Glomerular visceral epithelial cell (primary cell): ENCODE data around the gene RMC1.
A peak's percentile ranks its signal among the peaks of the same experiment; 100 is the strongest.
"Not testable (repeated sequence)": the region's sequence is repeated elsewhere in the genome, so short reads cannot be mapped to it uniquely, and the experiment has no call there.

Experiments used
- DNase-seq: peaks from one replicate; pipeline ENCODE4 v3.0.0-alpha.2; 2016; ENCODE audit errors: extremely low spot score

The RMC1 gene

GRCh38 chr18:23498117-23498516 is 5.2 kb upstream of the RMC1 start:
- DNase-seq: no peak

DNA sequence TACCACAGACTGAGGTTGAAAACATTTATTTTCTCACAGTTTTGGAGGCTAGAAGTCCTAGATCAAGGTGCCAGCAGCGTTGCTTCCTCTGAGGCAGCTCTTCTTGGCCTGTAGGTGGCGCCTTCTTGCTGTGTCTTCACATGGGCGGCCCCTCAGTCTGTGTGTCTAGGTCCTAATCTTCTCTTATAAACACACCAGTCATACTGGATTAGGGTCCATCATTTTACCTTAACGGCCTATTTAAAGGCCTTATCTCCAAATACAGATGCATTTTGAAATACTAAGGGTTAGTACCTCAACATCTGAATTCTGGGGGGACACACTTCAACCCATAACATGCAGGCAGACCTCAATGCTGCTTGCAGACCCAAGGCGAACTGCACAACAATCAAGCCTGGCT is 4.4 kb upstream of the RMC1 start:
- DNase-seq: peak; percentile 74

DNA sequence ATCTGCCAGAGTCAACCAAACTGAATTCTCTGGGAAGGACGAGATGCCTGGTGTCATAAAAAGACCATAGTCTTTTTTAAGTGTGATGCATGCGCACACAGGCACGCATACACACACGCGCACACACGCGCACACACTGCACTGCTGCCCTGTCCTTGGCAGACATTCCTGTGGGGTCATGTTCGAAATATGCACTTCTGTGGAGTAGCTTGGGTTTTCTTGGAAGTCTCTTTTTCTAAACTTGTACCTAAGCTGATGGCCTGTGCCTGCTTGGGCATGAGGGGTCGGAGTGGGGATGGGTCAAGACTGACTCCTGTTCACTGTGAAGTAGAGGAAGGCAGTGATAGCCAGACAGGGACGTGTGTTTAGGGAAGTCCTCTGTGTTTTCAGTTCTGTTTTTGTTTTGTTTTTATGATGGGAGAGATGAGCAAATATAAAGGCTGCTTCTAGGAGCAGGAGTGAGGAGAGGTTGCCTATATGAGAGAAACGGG is 4.0 kb upstream of the RMC1 start:
- no peak for DNase-seq

DNA sequence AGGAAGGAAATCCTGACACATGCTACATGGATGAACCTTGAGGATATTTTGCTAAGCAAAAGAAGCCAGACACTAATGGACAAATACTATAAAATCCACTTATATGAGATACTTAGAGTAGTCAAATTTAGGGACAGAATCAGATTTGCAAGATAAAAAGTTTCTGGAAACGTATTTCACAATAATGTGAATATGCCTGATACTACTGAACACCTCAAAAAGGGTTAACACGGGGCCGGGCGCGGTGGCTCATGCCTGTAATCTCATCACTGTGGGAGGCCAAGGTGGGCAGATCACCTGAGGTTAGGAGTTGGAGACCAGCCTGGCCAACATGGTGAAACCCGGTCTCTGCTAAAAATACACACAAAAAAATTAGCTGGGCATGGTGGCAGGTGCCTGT is 1.7 kb upstream of the RMC1 start:
- DNase-seq: no peak

DNA sequence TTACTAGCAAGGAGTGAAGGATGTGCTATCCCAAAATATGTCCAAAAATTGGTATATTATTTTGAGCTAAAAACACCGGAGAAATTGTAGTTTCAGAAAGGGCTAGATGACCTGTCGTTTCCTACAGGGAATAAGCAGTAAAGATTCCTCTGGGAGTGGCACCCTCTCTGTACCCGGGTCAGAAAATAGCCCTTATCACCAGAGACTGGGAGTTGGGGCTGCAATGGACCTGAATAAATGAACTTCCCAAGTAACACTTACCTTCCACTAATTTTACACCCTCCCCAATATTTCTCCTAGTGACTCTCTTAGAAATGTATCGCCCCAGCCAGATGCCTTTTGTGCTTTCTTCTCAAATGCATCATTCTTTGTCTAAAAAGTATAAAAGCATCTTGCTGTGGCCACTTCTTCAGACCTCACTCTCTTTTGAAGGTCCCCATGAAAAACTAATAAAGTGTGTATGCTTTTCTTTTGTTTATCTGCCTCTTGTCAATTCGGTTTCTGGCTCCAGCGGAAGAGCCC is 734 bp upstream of the RMC1 start:
- no peak for DNase-seq

DNA sequence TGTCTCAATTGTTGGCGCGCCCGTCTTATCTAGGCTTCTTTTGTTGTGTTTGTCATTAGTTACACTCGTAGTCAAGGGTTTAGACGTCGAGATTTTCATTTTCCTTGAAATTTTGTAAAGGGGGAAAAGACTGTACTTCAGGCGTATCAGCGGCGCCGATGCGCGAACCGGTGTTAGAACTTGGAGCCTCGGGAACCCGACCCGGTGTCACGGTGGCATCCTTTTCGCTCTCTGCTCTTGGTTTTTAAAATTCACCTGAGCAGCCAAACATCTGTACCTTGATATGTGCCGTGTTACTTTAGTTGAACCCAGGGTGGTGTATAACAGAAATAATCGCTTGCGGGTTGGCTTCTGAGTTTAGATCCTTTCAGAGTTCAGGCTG is 643 bp downstream of the RMC1 start:
- no peak for DNase-seq

DNA sequence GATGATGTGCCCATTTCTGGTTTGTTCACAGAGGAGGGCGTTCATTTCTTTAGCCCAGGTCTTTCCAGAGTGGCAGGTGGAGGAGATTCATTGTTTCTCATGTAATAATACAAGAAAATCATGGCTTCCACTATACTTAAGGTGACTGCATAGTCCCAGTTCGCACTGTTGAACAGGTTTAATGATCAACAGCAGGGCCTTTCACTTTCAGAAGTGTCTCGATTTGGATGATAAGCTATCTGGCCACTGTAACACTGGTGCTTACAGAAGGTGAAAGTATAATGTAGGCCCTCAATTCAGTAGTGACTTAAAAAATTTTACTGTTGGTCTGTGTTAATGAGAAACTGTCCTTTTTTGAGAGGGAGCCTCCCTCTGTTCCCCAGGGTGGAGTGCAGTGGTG is 1.4 kb downstream of the RMC1 start:
- DNase-seq: peak; percentile 28

DNA sequence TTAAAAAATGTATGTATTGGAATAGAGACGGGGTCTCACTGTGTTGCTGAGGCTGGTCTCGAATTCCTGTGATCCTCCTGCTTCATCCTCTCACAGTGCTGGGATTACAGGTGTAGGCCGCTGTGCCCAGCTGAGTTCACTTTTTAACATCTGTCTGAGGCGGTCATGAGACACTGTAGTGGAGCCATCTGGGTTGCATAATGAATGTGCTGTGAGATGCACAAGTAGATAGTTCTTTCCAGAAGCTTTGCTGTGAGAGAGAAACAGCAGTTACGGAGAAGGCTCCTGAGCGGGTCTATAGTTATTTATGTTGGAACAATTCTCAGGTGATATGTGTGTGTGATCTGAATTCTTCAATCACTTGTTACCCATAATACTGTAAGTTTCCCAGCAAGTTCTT is 3.1 kb downstream of the RMC1 start:
- no peak for DNase-seq

DNA sequence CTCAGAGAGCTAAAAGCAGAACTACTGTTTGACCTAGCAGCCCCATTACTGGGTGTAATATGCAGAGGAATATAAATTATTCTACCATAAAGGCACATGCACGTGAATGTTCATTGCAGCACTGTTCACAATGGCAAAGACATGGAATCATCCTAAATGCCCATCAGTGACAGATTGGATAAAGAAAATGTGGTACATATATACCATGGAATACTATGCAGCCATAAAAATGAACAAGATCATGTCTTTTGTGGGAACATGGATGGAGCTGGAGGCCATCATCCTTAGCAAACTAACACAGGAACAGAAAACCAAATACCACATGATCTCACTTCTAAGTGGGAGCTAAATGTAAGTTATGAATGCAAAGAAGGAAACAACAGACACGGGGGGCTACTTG is 7.6 kb downstream of the RMC1 start:
- DNase-seq: not testable (repeated sequence)

GRCh38 chr18:23512216-23512615 is 8.9 kb downstream of the RMC1 start:
- not testable (repeated sequence) for DNase-seq

GRCh38 chr18:23512641-23513040 is 9.3 kb downstream of the RMC1 start:
- DNase-seq: no peak

DNA sequence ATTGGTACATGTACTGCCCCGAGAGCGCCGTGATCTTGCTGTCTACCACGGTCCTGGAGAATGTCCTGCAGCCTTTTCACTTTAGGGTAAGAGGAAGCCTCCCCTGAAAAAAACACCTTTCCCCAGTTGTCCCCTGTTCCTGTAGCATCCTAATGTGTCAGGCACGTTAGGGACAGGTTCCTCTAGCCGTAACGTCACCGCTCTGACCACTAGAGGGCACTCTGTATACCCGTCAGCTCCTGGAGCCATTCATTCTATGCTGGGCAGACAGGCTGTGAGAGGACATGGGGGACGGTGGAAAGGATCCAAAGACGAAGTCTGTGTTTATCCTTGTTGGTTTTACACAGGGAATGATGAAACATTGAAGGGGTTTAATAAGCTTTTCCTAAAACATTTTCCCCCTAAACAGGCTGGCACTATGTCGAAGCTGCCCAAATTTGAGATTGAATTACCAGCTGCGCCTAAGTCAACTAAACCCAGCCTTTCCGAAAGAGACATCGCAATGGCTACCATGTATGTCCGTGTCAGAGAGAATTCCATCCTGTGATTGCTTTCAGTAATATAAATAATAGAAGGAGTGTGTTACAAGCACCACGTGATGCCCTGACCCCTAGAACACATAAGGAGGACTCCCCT is 12.7 kb downstream of the RMC1 start:
- DNase-seq: peak; percentile 80

GRCh38 chr18:23519734-23520133 is 16.4 kb downstream of the RMC1 start:
- DNase-seq: no peak

- no peak for DNase-seq
Measured at GRCh38 chr18:23521271-23521670, 18.0 kb downstream of the RMC1 start.

GRCh38 chr18:23521907-23522306 is 18.6 kb downstream of the RMC1 start:
- DNase-seq: no peak

- peak; percentile 67 for DNase-seq
Measured at GRCh38 chr18:23523429-23524212, 20.3 kb downstream of the RMC1 start.

DNA sequence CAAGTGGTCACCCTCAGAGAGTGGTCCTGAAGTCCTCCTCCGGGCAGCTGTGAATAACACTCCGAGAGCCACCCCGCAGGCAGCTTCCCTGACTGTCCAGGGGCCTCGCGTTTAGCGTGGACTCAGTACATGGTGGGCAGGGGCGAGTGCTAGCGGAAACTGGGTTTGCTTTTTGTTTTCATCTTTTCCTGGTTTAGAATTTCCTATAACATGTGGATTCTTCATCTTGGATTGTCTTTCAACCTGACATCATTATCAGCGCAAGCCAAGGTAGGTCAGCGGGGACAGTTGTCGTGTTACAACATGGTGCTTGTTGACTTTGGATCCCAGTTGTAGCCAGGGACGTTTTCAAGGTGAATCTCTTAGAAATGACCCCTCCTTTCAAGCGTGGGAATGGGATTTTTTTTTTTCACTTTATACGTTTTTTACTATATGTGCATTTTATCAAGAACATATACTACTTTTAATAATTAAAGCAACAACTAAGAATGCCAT is 20.9 kb downstream of the RMC1 start:
- no peak for DNase-seq

GRCh38 chr18:23526501-23527063 is 23.3 kb downstream of the RMC1 start:
- no peak for DNase-seq

GRCh38 chr18:23528580-23529472 is 25.5 kb downstream of the RMC1 start:
- peak; percentile 31 for DNase-seq

DNA sequence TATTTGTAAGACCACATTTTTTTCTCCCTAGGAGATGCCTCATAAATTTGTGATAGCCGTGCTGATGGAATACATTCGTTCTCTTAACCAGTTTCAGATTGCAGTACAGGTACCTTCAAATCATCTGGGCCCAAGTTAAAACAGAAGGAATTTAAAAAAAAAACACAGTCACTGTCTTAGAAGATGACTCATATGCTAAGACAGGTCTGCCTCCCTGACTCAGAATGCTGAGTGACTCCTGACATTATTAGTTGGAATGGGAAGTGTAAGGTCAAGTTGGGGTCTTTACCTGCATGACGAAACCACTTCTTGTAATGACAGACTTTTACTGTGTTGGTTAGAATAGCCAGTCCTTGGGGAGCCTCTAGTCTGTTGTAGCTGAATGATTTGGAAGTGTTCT is 26.3 kb downstream of the RMC1 start:
- peak; percentile 74 for DNase-seq

DNA sequence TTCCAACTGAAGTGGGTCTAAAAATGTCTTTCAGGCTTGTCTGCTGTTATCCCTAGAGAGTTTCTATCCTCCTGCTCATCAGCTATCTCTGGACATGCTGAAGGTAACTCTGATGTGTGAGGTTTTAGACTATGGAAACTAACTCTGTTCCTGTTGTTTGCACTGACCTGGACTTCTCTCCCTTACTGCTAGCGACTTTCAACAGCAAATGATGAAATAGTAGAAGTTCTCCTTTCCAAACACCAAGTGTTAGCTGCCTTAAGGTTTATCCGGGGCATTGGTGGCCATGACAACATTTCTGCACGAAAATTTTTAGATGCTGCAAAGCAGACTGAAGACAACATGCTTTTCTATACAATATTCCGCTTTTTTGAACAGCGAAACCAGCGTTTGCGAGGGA is 26.9 kb downstream of the RMC1 start:
- no peak for DNase-seq

DNA sequence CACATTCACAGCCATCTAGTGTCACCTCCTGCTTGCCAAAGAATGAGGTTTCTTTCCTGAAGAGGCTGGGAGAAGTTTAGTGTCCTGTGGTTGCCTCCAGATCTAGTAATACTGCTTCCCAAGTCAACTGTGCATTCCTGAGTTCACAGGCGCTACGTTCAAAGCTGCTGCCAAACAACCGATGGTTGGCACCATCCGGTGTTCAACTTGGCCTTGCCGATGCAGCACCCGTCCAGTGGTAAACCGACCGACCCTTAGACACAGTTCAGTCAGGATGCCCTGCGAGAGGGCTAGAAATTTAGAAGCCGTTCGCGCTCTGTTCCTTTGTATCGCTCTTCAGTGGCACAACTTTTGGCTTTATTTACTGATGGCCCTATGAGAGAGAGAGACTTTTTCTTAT is 28.6 kb downstream of the RMC1 start:
- no peak for DNase-seq
